NCI-H524 (cell line): ENCODE data around the gene NUP214.
"Not testable (repeated sequence)": the region's sequence is repeated elsewhere in the genome, so short reads cannot be mapped to it uniquely, and the experiment has no call there.

ENCODE experiments used
- DNase-seq, 2 experiments: peaks; one replicate each; lab custom pipeline; 2025; lab: John Stamatoyannopoulos, UW

NUP214 gene

DNA sequence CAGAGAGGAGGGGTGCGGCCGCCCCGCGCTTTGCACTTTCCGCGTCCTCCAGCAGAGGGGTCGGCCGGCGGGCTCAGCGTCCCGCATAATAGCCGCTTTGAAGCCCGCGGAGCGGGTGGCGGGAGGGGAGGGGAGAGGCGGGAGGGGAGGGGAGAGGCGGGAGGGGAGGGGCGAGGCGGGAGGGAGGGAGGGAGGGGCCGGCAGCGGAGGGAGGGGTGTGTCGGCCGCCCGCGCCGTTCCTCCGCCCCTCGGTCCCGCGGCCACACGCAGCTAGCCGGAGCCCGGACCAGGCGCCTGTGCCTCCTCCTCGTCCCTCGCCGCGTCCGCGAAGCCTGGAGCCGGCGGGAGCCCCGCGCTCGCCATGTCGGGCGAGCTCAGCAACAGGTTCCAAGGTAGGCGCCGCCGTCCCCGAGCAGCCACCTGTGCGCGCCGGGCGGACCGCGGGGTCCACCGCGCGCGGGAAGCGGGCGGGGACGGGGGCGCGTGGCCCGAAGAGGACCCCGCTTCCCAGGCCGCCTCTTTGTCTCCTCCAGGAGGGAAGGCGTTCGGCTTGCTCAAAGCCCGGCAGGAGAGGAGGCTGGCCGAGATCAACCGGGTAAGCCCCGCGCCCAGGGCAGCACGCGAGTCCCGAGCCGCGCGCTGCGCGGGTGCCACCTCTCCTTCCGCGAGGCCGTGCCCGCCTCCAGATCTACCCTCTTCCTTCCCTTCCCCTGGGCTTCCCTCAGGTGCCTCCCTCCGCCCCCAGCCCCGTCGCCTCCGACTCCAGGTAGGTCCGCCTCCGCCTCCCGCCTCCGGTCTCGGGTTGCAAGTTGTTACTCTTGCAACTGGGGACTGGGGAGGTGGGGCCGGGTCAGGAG is 28.9 kb upstream of the NUP214 start, which contains the start of gene AIF1L:
TSS of gene AIF1L (plus strand) at position 263 of the 857 bp plus-strand sequence. CDS start at position 362, 99 bp downstream.
- DNase-seq, result peak; percentile 25 to 54

DNA sequence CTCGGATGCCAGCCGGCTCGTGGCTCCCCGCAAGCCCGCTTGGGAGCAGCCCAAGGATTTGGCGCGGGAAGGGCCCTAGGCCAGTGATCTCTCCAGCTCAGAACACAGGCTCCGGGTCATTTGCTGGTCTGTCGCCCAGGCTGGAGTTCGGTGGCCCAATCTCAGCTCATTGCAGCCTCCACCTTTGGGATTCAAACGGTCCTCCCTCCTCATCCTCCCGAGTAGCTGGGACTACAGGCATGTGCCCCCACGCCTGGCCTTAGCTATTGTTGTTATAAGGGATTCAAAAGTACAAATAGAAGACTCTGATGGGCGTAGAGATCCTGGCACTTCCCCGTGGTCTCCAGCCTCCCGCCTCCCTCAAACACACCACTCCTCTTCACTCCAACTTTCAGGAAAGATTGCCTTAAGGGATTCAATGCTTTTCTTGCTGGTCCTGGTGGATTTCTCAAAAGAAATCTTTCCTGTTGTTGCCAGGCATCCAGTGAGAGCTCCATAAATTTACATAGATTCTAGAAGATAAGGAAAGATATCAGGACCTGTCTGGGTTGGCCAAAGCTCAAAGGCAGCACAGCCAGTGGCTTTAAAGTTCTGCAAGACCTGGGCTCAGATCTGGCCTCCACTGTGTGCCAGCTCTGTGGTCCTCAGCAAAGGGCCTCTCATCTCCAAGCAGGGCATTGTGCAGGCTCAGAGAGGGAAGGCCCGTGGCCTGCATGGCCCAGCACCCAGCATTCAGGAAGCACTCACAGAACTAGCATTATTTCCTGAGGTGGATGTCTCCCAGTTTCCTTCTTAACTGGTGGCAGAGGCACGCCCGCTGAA is 28.0 kb upstream of the NUP214 start:
- DNase-seq, result no peak

DNA sequence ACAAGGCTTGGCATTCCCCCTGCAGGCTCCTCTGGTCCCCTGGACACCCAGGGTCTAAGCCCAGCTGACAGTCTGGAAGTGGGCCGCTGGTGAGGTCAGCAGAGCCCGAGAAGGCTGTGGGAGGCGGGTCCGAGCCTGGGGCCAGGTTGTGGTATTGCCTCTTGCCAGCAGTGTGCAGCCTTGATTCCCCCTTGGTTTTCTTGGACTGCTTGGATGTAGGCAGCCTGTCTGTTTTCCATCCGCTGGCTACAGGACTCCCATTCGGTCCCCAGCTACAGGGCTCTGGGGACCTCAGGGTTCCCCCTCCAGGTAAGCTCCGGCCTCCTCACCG is 27.5 kb upstream of the NUP214 start:
- no peak for DNase-seq

DNA sequence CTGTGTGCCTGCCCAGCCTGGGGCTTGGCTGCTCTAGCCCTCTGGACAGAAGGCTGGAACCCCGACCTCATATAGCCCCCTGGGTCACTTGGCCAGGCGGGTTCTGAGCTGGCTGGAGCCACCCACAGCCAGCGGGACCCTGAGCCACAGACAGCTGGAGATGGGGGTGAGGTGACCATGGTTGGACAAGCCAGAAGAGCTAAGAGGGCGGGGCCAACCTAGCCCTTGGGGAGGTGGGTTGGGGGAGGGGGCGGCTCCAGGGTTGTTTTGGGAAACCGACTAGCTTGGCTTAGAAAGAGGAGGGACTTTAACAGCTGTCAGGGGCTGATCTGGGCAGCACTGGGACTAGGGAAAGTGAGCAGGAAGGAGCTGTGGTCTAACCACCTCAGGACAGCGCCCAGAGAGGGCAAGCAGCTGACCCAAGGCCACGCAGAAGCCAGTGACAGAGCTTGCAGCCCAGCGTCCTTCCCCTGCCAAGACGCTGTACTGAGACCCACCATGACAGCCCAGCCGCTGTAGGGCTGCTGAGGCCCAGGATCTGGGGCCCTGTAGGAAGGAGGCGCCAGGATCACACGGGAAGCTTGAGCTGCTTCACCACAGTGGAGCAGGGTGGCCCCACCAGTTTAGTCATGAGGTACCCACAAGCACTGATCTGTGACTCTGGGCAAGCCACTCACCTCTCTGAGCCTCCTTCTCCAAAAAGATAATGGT is 26.8 kb upstream of the NUP214 start:
- no peak for DNase-seq

DNA sequence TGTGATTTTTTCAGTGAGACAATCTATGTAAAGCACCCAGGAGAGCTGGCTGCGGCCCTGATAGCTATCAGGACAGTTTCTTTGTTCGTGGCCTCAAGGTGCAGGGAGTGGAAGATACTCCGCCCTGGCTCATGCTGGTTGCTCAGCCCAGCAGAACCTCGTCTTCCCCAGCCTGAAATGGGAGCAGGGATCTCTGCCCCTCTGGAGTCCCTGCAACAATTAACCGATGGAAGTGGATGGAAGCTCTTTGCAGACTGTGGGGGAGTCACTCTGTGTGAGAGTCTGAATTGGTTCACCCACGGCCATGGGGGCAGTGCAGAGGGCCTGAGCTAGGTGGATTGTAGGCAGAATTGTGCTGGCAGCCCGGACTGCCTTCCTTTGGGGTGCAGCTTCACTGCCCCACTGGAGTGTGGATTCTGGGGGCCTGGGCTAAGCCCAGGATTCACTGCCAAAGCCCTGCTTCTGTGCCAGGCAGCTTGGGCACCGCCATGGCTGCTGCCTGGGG is 26.2 kb upstream of the NUP214 start:
- DNase-seq, result no peak

DNA sequence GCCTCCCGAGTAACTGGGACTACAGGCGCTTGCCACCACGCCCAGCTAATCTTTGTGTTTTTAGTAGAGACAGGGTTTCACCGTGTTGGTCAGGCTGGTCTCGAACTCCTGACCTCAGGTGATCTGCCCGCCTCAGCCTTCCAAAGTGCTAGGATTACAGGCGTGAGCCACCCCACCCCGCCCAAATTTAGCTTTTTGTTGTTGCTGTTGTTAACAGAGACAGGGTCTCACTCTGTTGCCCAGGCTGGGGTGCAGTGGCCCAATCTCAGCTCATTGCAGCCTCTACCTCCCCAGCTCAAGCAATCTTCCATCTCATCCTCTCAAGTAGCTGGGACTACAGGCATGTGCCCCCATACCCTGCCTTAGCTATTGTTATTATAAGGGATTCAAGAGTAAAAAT is 25.5 kb upstream of the NUP214 start:
- DNase-seq, result not testable (repeated sequence)

DNA sequence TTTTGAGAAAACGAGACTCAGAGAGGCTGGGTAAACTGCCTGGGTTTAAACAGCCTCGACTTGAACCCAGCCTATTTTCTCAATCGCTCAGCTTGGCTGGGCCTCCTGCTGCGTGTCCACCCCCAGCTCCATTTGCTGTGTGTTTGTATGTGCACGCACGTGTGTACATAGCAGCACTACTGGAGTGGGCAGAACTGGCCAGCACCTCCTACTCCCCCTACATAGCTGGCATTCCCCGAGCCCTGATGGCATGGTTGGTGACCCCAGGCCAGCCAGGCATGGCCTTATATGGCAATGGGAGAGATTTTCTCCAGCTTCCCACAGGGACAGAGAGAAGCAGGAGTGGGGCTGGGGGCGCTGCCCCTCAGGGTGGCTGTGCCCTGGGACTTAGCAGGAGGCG is 24.9 kb upstream of the NUP214 start:
- no peak for DNase-seq

DNA sequence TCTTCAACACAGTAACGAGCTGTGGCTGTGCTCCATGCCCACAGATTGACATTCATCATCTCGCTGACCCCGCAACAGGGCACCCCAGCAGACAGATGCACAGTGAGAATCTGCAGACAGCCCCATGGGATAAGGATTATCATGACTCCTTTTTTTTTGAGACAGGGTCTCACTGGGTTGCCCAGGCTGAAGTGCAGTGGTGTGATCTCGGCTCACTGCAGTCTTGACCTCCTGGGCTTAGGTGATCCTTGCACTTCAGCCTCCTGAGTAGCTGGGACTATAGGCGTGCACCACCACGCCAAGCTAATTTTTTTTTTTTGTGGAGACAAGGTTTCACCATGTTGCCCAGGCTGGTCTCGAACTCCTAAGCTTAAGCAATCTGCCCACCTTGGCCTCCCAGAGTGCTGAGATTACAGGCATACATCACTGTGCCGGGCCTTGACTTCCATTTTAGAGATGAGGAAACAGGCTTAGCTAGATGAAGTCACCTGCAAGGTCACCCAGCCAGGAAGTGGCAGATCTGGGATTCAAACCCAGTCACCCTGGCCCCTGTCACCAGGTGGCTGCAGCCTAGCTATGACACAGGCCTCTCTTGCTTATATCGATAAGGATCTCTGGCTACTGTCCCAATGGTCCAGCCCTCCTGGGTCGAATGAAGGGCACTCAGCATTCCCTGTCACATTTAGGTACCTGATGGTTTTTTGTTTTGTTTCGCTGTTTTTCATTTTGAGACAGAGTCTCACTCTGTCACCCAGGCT is 24.0 kb upstream of the NUP214 start:
- no peak for DNase-seq

DNA sequence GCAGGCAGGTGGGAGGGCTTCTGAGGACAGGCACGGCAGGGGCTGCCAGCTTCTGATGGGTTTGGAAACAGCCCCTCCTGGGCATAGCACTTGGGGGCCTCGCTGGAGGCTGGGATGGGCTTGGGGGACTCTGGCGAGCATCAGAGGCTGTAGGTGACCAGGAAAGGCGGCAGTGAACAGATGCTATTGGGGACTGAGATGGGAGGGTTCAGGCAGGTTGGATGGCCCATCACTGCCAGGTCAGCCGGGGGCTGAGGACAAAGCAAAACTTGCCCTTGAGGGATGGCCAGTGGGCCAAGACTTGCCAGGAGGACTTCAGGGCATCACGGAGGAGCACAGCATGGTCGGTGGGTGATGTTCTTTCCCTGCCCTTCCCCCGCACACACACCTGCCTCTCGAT is 22.4 kb upstream of the NUP214 start:
- DNase-seq, result no peak

DNA sequence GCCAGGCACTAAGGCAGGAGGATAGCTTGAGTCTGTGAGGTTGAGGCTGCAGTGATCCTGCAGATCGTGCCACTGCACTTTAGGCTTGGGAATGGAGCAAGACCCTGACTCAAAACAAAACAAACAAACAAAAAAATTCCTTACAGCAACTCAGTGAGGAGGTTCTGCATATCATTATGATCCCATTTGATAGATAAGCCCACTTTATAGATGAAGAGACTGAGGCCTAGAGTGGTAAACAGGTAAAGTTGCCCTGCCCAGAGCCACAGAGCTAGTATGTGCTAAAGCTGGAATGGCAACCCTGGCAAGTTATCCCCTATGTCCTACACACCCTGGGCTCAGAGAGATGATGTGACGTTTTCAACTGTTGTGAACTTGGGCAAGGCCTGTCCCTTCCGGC is 21.9 kb upstream of the NUP214 start:
- DNase-seq, result no peak

DNA sequence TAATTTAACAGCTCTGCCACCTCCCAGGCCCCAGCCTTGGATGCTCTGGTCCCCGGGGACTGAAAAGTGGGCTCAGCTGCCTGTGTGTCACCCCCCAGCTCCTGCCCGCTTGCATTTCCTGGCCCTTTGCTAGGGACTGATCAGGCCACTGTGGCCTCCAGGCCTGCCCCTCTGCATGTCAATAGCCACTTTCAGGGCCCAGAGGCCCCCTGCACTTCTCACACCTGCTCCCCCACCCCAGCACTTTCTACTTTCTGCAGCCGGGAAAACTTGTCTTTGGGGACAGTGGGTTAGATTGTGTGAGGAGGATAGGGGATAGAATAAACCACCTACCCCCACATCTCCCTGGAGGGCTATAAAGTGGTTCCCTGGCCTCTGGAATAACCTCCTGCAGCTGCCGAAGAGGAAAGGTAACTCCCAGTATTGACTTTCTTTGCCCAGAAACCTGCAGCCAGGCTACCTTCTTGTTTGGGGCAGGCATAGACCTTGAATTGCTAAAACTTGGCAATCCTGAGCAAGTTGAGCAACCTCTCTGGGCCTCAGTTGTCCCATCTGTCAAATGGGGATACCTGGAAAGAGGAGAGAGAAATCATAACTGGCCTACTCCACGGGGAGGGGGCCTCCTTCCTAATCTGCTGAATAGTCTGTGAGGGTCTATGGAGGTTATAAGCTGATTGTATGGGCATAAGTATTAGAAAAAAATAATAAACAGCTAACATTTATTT is 21.2 kb upstream of the NUP214 start:
- DNase-seq, result no peak

DNA sequence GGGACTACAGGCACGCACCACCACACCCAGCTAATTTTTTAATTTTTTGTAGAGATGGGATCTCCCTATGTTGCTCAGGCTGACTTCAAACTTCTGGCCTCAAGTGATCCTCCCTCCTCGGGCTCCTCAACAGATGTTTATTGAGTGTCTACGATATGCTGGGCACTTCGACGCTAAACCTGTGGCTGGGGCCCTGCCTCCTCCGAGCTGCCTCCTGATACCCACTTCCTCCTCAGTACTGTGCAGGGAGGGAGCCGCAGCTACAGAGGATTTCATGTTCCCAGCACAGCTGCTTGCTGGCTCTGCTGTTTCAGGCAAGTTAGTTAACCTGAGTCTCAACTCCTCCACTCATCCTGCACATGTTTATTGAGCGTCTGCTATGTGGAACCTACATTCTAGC is 19.4 kb upstream of the NUP214 start:
- DNase-seq, result no peak

DNA sequence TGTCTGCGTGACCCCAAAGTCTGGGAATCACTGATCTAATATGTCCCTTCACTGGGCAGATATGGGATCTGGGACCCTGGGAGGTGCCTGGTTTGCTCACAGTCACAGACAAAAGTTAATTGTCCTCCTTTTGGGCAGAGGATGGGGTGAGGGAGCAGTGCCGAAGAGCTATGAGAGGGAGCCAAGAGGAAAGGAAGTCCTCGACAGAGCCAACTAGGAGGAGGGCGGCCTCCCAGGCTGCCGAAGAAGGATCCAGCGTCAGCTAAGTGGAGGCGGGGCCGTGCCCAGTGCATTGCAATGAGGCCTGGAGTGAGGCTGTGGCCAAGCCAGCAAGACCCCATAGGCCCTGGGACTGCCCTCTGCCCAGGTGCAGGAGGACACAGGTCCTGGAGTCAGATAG is 17.6 kb upstream of the NUP214 start:
- no peak for DNase-seq

DNA sequence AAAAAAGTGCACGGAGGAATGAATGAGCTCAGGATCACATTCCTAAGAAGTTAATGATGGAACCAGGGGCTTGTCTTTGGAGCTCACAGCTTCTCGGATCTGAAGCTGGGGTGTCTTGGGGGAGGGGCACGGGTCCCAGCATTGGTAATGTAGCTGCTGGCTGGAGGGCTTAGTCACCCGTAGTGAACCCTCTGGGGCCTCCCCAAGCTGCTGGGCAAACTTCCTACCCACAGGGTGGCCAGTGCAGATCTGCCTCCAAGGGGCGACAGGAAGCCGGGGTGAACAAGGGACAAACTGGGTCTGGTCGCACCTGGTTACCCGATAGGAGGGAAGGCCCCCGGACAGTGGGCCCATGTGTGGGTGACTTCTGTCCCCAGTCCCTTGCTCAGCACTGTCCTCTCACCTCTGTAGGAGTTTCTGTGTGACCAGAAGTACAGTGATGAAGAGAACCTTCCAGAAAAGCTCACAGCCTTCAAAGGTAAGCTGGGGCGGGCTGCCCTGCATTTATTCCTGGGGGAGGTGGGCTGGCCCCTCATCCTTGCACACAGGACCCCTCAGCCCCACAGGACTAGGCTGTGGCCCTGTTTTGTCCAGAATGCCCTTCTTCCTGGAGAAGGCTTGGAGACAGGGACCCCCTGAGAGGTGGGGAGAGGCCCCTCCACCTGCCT is 14.1 kb upstream of the NUP214 start:
- DNase-seq, result no peak

DNA sequence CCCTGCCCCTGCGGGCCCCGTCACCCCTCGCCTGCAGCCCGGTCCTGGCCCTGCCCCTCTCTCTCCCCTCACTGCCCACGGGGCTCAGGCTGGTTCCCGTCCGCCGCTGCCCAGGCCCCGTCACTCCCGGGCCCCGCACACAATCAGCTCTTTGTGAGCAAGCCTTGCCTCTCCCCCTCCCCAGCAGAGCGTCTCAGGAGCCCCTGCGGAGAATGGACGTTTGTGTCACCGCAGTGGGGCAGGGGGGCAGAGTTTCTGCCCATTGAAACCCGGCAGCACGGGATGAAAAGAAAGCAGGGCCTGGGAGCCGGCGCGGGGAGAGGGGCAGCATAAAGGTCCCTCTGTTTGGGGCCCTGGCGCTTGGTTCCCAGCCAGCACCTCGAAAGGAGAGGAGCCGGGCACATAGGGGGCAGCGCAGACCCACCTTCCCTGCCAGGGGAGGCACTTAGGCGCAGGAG is 13.5 kb upstream of the NUP214 start:
- DNase-seq, result no peak

DNA sequence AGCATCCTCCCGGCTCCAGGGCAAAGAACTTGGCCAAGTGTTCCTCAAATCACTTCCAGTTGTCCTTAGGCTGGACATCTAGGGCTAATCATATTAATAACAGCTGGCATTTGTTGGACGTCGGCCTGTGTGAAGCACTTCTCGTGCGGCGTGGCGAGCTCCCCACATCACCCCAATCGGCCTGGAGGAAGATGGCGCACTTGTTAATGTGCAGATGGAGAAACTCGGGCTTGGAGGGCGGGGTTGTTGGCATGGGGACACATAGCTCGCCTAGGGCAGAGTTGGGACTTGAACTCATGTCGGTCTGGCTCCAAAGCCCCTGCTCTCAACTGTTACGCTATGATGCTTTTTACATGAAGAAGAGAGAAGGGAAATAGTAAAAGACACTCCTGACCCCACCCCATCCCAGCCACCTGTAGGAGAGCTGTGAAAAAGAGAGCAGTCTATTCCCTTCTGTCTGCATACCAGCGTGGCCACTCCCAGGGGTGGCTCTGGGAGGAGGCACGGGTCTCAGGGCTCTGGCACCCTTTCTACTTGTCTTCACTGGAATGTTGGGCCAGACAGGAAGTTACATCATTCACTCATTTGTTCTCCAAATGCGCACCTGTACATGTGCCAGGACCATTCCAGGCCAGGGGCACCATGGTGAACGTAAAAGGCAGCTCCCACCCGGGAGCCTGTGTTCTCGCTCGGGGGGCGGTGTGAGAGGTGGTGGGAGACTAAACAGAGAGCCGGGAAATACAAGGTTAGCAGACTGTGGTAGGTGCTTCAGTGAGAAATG is 12.8 kb upstream of the NUP214 start:
- DNase-seq, result no peak

DNA sequence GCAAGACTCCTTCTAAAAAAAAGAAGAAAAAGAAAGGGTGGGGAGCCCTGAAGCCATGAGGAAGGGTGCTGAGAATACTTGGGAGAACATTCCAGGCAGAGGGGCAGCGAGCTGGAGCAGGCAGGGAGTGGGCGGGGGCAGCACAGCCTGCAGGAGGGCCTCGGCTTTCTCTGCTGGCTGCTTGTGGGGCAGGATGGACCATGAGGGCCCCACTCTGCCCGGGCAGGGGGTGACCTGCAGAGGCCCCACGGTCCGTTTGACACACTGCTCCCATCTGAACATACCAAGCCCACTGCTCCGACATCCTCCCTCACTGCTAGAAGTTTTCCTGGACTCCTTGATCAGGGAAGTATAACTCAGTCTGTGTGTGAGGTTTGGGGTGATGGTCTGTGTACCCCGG is 11.7 kb upstream of the NUP214 start:
- no peak for DNase-seq

DNA sequence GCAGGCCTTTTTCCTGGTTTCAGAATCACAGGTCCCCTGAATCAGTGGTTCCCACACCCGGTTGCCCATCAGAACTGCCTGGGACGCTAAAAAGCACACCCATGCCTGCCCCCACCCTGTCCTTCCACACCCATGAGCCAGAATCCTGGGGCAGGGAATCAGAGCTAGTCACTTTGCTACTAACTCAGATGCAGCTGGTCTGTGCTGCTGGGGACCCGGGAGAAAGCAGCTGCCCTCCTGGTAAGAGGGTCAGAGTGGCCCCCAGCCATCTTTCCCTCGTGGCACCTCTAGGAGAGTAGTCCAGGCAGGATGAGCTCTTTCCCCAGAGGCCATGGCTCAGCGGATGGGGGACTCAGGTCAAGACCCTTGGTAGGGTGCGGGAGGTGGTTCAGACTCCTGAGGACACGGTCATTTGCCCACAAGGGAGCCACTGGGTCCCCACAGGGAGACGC is 11.3 kb upstream of the NUP214 start:
- DNase-seq, result no peak

DNA sequence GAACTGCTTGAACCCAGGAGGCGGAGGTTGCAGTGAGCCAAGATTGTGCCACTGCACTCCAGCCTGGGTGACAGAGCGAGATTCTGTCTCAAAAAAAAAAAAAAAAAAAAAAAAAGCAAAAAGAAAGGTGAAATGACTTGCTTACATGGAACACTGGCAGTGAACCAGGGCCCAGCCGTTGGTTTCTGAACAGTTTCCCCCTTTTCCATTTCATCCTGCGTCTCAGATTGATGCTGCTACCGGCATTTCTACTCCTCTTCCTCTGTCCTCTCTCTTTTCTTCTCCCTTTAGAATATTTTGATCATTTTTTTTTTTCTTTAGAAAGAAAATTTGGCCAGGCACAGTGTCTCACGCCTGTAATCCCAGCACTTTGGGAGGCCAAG is 10.0 kb upstream of the NUP214 start:
- not testable (repeated sequence) for DNase-seq
